ENCODE measurements around the gene SMIM24. TPM values are rescaled to one million over a fixed set of nuclear protein-coding genes. Genes with fewer than 3 reads are reported as not detected.

SMIM24 gene
- total RNA-seq, 1 experiment from 2014 or later: 1.9 TPM

DNA sequence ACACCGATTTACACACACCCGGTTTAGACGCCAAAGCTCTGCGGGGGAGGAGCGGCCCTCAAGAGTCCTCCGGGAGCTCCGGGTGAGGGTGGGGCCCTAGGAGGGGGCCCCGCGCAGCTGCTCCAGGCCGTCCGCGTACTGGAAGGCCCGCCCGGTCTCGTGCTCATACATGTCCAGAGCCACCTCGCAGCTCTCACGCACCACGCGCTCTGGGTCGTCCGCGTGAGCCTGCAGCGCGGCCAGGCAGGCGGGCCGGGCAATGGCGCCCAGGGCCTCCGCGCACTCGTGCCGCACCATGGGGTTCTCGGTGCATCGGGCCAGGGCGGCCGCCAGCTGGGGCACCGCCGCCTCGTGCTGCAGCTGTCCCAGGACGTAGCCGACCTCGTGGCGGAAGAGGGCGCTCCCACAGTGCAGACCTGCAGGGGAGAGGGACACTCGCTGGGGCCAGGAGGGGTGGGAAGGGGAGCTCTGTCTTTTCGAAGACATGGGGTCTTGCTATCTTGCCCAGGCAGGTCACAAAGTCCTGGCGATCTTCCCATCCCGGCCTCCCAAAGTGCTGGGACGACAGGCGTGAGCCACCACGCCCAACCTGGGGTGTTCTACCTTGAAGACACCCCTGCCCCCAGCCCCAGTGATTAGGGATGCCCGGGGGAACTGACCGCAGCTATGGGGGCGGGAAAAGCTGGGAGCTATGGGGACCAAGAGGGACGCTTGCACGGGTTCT is 11.2 kb upstream of the SMIM24 start:
- Histone ChIP-seq H3K27me3 (ENCODE audit: insufficient read depth, low read length) (no peaks in the 10 kb centered on the region), H3K4me2 (ENCODE audit: insufficient read depth, insufficient read length, low read length) (no peak overlapping the region), H2BK12ac (ENCODE audit: insufficient read length, low read depth, low read length) (no peak overlapping the region), H3K79me1 (ENCODE audit: insufficient read depth, low read depth, low read length, poor library complexity, severe bottlenecking) (no peaks in the 10 kb centered on the region), H3K79me2 (ENCODE audit: insufficient read depth, low read length) (no peaks in the 10 kb centered on the region), H3K27ac (ENCODE audit: insufficient read length, low read depth, low read length) (no peak overlapping the region), H3K23ac (ENCODE audit: insufficient read length, low read depth, low read length) (no peak overlapping the region), H2AFZ (ENCODE audit: low read length) (no peak overlapping the region), H2BK20ac (ENCODE audit: low read depth, low read length, poor library complexity, severe bottlenecking) (no peak overlapping the region), H2BK15ac (ENCODE audit: low read depth, low read length) (no peak overlapping the region), H4K8ac (replicated peaks; ENCODE audit: insufficient read length, low read depth, low read length) (no peak overlapping the region), H2BK120ac (ENCODE audit: low read depth, low read length, poor library complexity, severe bottlenecking) (no peak overlapping the region), H3K56ac (ENCODE audit: insufficient read length, low read depth, low read length) (no peak overlapping the region), H3K4ac (ENCODE audit: low read depth, low read length) (no peak overlapping the region), H2BK5ac (ENCODE audit: insufficient read length, low read length) (no peak overlapping the region), H3K9ac (ENCODE audit: extremely low read depth, insufficient read length, low read length) (no peak overlapping the region), H3T11ph (ENCODE audit: low read length) (no peak overlapping the region), H3K4me1 (ENCODE audit: insufficient read depth, low read length) (no peaks in the 10 kb centered on the region), H4K20me1 (ENCODE audit: control insufficient read depth, insufficient read depth, insufficient read length) (no peaks in the 10 kb centered on the region), H3K18ac (ENCODE audit: insufficient read length, low read depth, low read length) (no peak overlapping the region), H2AK5ac (ENCODE audit: insufficient read length, low read length) (no peak overlapping the region), H3K14ac (ENCODE audit: insufficient read depth, low read length) (no peak overlapping the region), H3K23me2 (ENCODE audit: insufficient read length, low read depth, low read length, poor library complexity, severe bottlenecking) (no peaks in the 10 kb centered on the region), H4K91ac (ENCODE audit: insufficient read length, low read depth, low read length) (no peak overlapping the region), H4K5ac (ENCODE audit: insufficient read length, low read depth, low read length) (no peak overlapping the region), H3K9me3 (ENCODE audit: control insufficient read depth, low read depth, low read length) (no peaks in the 10 kb centered on the region)
- Mint-ChIP-seq H3K4me1 (no peaks in the 10 kb centered on the region), H3K4me3 (no peak overlapping the region), H3K27me3 (ENCODE audit: low read depth) (peaks cover 2% of the 10 kb centered on the region; the same call in 1 of the 2 replicates), H3K36me3 (ENCODE audit: insufficient read depth in 1 of 3, low read depth in 3 of 3) (peaks cover 14 to 35% (median 29%) of the 10 kb centered on the region in 3 experiments; a peak in 6 of 7 replicates), H3K9me3 (no peaks in the 10 kb centered on the region), H3K27ac (no peak overlapping the region; a peak in 1 of 7 replicates)
- no peak for DNase-seq
- no CpG with 5 or more reads among the region's 55 CpGs for WGBS (ENCODE audit: extremely low coverage, insufficient read length, low lambda C conversion rate)
- TF ChIP-seq, protein P1, sequence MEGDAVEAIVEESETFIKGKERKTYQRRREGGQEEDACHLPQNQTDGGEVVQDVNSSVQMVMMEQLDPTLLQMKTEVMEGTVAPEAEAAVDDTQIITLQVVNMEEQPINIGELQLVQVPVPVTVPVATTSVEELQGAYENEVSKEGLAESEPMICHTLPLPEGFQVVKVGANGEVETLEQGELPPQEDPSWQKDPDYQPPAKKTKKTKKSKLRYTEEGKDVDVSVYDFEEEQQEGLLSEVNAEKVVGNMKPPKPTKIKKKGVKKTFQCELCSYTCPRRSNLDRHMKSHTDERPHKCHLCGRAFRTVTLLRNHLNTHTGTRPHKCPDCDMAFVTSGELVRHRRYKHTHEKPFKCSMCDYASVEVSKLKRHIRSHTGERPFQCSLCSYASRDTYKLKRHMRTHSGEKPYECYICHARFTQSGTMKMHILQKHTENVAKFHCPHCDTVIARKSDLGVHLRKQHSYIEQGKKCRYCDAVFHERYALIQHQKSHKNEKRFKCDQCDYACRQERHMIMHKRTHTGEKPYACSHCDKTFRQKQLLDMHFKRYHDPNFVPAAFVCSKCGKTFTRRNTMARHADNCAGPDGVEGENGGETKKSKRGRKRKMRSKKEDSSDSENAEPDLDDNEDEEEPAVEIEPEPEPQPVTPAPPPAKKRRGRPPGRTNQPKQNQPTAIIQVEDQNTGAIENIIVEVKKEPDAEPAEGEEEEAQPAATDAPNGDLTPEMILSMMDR (conservative IDR thresholded peaks at IDR 0.05): no peak

Data from H9 (cell line).